Right atrium auricular region (tissue), 2 donors: ENCODE results near the gene PALMD. TPM values are rescaled to one million over a fixed set of nuclear protein-coding genes. Genes with fewer than 3 reads are reported as not detected.

Source experiments
- DNase-seq: peaks from one replicate; pipeline ENCODE4 v3.0.0-alpha.2; 2019; ENCODE audit warnings: low spot score
- H3K27ac ChIP-seq, 2 donors: fragments of 200-600 bp; sonication (generic); 1 replicate in 1 of 2; 2 replicates in 1 of 2; pipeline ENCODE4 v1.5.1; 2016 to 2019
- H3K27me3 ChIP-seq, 2 donors: fragments of 200-600 bp; sonication (generic); one replicate each; pipeline versions ENCODE4 v1.5.1 to v1.6.0; 2017 to 2019
- H3K36me3 ChIP-seq: fragments of 200-600 bp; sonication (generic); one replicate; pipeline ENCODE4 v1.5.1; 2016
- H3K4me1 ChIP-seq, 2 donors: fragments of 200-600 bp; sonication (generic); one replicate each; pipeline versions ENCODE4 v1.5.1 to v1.6.0; 2017 to 2019
- H3K4me3 ChIP-seq, 2 donors: fragments of 200-600 bp; sonication (generic); 1 replicate in 1 of 2; 2 replicates in 1 of 2; pipeline ENCODE4 v1.5.1; 2017 to 2019; ENCODE audit warnings: mild to moderate bottlenecking in 1 of 2, moderate library complexity in 1 of 2
- H3K9me3 ChIP-seq, 2 donors: fragments of 200-600 bp; sonication (generic); one replicate each; pipeline ENCODE4 v1.5.1; 2019
- total RNA-seq, 2 donors: library from RNA; depleted of rRNA; stranded (reverse); fragments of >200 nt; gene quantifications; one replicate each; pipeline ENCODE4 v1.1.0, GENCODE V29; 2016
- TF ChIP-seq, protein P1 (sequence below), 2 donors: fragments of 200-600 bp; sonication (generic); IDR thresholded peaks; one replicate each; pipeline ENCODE4 v1.5.1; 2019; ENCODE audit warnings: antibody characterized with exemption in 2 of 2

The PALMD gene
- total RNA-seq, 2 donors from 2014 or later = 55.0 to 78.7 TPM

DNA sequence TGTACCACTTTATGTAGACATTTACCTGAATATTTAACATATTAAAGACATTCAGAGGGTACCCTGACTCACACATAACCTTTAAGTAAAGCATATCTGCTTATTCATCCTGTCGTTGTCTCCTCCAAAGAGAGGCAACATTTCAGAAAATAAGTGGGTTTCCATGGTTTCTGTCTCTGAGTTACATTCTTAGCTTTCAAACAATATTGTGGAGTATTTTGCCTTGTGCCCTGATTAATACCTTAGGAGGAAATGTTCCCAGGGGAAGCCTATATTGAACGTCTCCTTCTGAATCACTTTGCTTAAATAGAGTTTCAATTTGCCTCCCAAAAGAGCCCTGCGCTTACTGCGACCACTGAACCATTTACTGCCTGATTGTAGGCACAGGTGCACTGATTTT is 26.1 kb downstream of the PALMD start:
- TF ChIP-seq, protein P1, sequence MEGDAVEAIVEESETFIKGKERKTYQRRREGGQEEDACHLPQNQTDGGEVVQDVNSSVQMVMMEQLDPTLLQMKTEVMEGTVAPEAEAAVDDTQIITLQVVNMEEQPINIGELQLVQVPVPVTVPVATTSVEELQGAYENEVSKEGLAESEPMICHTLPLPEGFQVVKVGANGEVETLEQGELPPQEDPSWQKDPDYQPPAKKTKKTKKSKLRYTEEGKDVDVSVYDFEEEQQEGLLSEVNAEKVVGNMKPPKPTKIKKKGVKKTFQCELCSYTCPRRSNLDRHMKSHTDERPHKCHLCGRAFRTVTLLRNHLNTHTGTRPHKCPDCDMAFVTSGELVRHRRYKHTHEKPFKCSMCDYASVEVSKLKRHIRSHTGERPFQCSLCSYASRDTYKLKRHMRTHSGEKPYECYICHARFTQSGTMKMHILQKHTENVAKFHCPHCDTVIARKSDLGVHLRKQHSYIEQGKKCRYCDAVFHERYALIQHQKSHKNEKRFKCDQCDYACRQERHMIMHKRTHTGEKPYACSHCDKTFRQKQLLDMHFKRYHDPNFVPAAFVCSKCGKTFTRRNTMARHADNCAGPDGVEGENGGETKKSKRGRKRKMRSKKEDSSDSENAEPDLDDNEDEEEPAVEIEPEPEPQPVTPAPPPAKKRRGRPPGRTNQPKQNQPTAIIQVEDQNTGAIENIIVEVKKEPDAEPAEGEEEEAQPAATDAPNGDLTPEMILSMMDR (IDR thresholded peaks at IDR 0.05) = no peak
- DNase-seq = no peak
- Histone ChIP-seq H3K9me3 (no peaks in the 10 kb centered on the region), H3K27me3 (no peaks in the 10 kb centered on the region), H3K36me3 (peaks cover 41% of the 10 kb centered on the region), H3K27ac (peak overlapping the region; percentile 67 to 83), H3K4me3 (no peak overlapping the region), H3K4me1 (peaks cover 0 to 76% of the 10 kb centered on the region in 2 donors)

DNA sequence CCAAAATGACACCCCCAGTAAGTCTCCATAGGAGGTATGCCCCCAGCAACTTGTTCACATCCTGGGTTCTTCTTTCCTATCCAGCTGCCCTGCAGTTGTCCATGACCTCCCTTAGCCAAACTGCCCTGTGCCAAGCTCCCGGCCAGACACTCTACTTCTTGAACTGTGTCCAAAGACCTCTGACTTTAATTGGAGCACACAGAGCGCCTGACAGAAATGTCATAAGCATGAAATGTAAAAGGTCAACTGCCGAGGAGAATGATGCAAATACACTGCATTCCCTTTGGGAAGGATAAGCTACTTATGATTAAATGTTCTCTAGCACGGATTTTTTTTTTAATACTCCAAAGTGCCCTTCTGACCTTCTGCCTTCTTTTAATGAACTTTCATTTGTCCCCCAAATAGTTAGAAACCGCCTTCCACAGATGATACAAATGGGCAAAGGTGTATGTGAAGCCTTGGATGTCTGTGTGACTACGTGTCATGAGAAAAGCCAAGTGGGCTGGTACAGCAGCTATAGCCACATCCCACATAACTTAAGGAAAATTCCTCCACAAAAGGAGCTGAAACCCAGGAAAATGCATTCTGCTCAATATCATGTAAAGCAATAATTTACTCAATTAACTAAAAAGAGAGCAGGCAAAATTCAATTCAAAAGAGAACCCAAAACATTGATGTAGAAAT is 26.8 kb downstream of the PALMD start:
- H3K36me3 ChIP-seq = peaks cover 38% of the 10 kb centered on the region
- TF ChIP-seq, protein P1 (IDR thresholded peaks at IDR 0.05) = no peak
- H3K27me3 ChIP-seq = no peaks in the 10 kb centered on the region
- peaks cover 0 to 80% of the 10 kb centered on the region in 2 donors for H3K4me1 ChIP-seq
- H3K27ac ChIP-seq = peak overlapping the region; percentile 67 to 83
- no peaks in the 10 kb centered on the region for H3K9me3 ChIP-seq
- DNase-seq = no peak
- no peak overlapping the region for H3K4me3 ChIP-seq

DNA sequence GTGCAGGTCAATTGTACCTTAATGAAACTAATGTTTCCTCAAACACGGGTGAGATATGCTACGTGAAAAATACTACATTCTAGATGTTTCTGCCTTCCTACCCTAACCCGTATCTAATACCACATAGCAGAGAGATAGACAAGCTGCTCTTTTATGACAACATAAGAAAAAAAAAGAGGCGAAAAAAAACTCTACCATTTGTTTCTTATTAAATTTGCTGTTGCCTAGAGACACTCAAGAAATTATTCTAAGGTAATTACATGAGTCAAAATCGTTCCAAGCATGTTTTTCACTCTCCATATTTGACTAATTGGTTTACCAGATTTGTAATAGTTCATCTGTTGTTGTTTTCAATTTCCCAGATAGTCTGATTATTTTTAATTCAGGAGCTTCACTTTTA is 27.4 kb downstream of the PALMD start:
- peaks cover 32% of the 10 kb centered on the region for H3K36me3 ChIP-seq
- TF ChIP-seq, protein P1 (IDR thresholded peaks at IDR 0.05) = no peak
- peaks cover 0 to 79% of the 10 kb centered on the region in 2 donors for H3K4me1 ChIP-seq
- DNase-seq = no peak
- no peaks in the 10 kb centered on the region for H3K27me3 ChIP-seq
- no peaks in the 10 kb centered on the region for H3K9me3 ChIP-seq
- peak overlapping the region; percentile 67 to 83 for H3K27ac ChIP-seq
- no peak overlapping the region for H3K4me3 ChIP-seq

DNA sequence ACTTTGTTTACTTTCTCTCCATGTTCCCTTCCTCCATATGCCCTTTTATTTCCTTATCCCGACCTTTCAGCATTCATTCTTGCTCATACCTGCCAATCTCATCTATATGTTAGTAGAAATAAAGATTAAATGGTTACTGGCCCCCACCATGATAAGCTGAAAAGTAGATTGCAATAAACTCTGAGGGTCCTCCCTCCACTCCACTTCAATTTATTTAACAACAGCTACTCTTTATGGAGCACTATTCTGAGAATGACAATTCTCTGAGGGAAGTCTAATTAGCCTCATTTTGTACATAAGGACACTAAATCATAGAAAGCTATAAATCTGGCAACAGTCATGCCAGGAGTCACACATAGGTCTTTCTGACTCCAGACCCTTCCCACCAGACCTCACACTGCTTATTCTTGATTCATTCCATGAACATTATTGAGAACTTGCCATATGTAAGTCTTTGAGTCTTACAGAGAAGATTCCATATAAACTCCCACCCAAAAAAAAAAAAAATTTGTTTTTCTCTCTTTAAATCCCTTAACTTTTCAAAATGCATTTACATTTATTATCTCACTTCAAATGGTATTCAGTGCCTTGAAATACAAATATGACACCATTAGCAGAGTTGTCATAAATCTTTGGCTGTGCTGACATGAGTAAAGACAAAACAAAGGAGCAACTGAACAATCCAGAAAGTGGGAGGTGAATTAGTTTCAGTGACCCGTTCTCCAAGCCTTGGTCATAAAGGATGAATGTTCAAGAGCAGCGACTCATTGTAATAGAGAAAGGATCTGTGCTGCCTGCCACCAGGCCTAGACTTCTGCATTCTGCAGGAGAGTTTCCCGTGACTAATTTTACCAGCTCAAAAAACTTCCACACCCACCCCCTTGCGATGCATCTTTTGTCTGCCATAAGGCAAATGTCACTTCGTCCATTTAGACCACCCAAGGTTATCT is 28.5 kb downstream of the PALMD start:
- Histone ChIP-seq H3K27me3 (no peaks in the 10 kb centered on the region), H3K9me3 (no peaks in the 10 kb centered on the region), H3K4me3 (no peak overlapping the region), H3K27ac (peak overlapping the region; percentile 67 to 83), H3K4me1 (peaks cover 0 to 74% of the 10 kb centered on the region in 2 donors), H3K36me3 (peaks cover 22% of the 10 kb centered on the region)
- TF ChIP-seq, protein P1 (IDR thresholded peaks at IDR 0.05) = no peak
- DNase-seq = no peak

DNA sequence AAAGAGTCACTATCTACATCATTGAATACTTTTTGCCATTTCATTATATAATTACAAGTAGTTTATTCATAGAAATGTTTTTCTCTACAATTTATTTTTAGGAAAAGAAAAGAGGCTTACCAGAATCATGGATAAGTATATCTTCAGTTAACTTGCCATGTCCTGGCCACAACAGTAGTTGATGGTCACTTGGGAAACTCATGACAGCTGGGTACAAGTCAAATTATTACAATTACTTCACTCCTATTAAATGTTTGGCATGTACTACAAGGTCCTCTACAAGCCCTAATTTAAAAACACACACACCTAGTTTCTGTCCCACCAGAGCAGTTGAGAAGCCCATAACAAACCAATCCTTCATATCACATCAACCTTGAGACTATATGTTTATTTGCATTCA is 29.4 kb downstream of the PALMD start:
- TF ChIP-seq, protein P1 (IDR thresholded peaks at IDR 0.05) = no peak
- H3K4me1 ChIP-seq = peaks cover 0 to 75% of the 10 kb centered on the region in 2 donors
- DNase-seq = no peak
- no peak overlapping the region for H3K4me3 ChIP-seq
- no peaks in the 10 kb centered on the region for H3K9me3 ChIP-seq
- H3K36me3 ChIP-seq = peaks cover 18% of the 10 kb centered on the region
- peak overlapping the region; percentile 6 to 83 for H3K27ac ChIP-seq
- no peaks in the 10 kb centered on the region for H3K27me3 ChIP-seq
